SK-N-SH (cell line): ENCODE measurements around the gene PRSS38.

Experiments
- EZH2phosphoT487 ChIP-seq: fragments of 200-600 bp; sonication (generic); IDR thresholded peaks from 2 replicates; pipeline ENCODE4 v1.6.1; 2017; ENCODE audit warnings: low read depth, mixed run types, mild to moderate bottlenecking, antibody characterized with exemption, moderate library complexity, borderline replicate concordance
- FOXM1 ChIP-seq: IDR thresholded peaks from 2 replicates; pipeline ENCODE4 v1.4.0; 2012; ENCODE audit warnings: low read depth, mild to moderate bottlenecking
- MXI1 ChIP-seq: IDR thresholded peaks from 2 replicates; pipeline ENCODE4 v1.6.1; 2012; ENCODE audit warnings: mild to moderate bottlenecking, low read depth, low read length, improper control_type of control experiment
- RAD21 ChIP-seq: IDR thresholded peaks from 2 replicates; pipeline ENCODE4 v1.6.1; 2012; ENCODE audit warnings: mild to moderate bottlenecking, low read length
- TF ChIP-seq, protein P1 (sequence below): fragments of 200-600 bp; sonication (generic); IDR thresholded peaks from 2 replicates; pipeline ENCODE4 v1.6.1; 2017; ENCODE audit warnings: antibody characterized with exemption, mild to moderate bottlenecking, moderate library complexity

GRCh38 chr1:227799756-227800155, 15.7 kb upstream of the PRSS38 start:
- TF ChIP-seq, protein P1, sequence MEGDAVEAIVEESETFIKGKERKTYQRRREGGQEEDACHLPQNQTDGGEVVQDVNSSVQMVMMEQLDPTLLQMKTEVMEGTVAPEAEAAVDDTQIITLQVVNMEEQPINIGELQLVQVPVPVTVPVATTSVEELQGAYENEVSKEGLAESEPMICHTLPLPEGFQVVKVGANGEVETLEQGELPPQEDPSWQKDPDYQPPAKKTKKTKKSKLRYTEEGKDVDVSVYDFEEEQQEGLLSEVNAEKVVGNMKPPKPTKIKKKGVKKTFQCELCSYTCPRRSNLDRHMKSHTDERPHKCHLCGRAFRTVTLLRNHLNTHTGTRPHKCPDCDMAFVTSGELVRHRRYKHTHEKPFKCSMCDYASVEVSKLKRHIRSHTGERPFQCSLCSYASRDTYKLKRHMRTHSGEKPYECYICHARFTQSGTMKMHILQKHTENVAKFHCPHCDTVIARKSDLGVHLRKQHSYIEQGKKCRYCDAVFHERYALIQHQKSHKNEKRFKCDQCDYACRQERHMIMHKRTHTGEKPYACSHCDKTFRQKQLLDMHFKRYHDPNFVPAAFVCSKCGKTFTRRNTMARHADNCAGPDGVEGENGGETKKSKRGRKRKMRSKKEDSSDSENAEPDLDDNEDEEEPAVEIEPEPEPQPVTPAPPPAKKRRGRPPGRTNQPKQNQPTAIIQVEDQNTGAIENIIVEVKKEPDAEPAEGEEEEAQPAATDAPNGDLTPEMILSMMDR = no peak
- TF ChIP-seq RAD21 (no peak), EZH2phosphoT487 (no peak), FOXM1 (no peak), MXI1 (no peak)
